Kasumi-1 (cell line): Measurements from ENCODE around the gene CD274.
"Not testable (repeated sequence)": the region's sequence is repeated elsewhere in the genome, so short reads cannot be mapped to it uniquely, and the experiment has no call there.

Experiments
- DNase-seq, 2 experiments: peaks; one replicate each; lab custom pipeline; 2025; lab: John Stamatoyannopoulos, UW

Gene CD274

GRCh38 chr9:5466766-5467165 lies 16.4 kb downstream of the CD274 start:
- no peak for DNase-seq

DNA sequence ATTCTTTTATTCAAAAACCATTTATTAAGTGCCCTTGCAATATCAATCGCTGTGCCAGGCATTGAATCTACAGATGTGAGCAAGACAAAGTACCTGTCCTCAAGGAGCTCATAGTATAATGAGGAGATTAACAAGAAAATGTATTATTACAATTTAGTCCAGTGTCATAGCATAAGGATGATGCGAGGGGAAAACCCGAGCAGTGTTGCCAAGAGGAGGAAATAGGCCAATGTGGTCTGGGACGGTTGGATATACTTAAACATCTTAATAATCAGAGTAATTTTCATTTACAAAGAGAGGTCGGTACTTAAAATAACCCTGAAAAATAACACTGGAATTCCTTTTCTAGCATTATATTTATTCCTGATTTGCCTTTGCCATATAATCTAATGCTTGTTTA lies 18.5 kb downstream of the CD274 start:
- no peak for DNase-seq

DNA sequence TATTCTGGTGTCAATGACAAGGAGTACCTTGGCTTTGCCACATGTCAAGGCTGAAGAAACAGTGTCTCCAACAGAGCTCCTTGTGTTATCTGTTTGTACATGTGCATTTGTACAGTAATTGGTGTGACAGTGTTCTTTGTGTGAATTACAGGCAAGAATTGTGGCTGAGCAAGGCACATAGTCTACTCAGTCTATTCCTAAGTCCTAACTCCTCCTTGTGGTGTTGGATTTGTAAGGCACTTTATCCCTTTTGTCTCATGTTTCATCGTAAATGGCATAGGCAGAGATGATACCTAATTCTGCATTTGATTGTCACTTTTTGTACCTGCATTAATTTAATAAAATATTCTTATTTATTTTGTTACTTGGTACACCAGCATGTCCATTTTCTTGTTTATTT lies 19.8 kb downstream of the CD274 start:
- no peak for DNase-seq

DNA sequence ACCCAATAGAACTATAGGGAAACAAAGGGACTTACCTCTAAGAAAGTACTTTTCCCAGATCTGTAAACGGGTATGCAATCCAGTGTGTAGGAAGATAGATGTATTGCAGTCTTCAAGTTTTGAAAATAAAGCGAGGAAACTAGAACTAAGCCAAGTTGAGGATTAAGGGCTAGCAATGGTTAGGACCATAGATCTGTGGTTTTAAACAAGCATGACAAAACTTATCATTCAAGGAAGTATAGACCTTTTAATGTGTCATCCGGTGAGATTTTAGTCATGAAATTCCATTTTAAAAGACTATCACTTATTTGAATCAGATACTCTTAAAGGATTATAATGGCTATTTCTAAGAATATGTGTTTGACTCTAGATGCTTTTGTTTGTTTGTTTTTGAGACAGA lies 20.5 kb downstream of the CD274 start:
- no peak for DNase-seq

GRCh38 chr9:5475611-5476010 lies 25.3 kb downstream of the CD274 start:
- DNase-seq: not testable (repeated sequence)

DNA sequence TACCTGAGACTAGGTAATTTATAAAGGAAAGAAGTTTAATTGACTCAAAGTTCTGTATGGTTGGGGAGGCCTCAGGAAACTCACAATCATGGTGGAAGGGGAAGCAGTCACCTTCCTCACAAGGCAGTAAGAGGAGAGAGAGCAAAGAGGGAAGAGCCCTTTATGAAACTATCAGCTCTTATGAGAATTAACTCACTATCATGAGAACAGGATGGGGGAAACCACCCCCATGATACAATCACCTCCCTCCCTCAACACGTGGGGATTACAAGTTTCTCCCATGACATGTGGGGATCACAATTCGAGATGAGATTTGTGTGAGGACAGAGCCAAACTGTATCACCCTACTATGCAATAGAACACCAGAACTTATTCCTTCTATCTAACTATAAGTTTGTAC lies 27.9 kb downstream of the CD274 start:
- no peak for DNase-seq

DNA sequence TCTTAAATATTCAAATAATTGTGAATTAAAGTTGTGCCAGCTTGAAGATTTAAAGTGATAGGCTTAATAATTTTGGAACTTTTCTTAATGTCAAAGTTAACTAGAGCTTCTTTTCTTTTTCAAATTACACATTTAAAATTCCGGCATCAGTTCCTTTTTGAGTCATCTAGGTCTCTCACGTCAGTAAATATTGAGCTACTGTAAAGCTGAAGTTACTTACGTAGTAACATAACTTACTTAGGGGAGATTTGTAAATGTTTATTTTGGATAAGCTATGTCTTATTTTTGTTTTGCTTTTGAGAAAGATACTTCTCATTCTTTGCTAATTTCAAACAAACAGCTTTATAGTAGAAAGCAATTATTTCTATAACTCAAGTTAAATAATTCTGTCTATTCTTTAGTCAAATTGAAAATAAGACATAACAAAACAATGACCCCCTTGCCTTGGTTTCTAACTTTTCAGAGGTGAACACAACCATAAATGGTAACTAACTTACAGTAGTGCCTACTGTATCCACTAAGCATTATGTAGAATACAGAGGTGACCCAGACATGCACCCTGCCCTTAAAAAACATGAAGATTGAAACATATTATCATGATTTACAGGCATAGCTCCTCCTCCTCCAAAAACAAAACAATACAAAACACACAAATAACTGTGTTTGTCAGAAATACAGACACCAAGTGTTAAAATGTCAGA lies 29.8 kb downstream of the CD274 start:
- DNase-seq: no peak

DNA sequence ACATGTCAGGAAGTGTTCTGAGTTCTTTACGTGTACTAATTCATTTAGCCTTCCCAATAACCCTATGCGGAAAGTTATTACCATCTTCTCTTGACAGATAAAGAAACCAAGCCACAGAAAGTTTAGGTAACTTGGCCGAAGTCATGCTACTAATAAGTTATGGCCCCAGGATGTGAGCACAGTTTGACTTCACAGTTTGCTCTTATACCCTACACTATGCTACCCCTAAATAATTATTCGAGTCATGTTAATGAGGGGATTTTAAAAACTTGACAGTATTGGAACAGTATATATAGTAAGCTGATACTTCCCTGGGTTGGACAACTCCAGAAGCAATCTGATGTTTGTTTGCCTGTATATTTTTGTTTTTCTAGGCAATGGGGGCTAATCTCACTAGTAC lies 30.6 kb downstream of the CD274 start:
- no peak for DNase-seq

- no peak for DNase-seq
These were observed 31.1 kb downstream of the CD274 start for GRCh38 chr9:5481322-5482040.

DNA sequence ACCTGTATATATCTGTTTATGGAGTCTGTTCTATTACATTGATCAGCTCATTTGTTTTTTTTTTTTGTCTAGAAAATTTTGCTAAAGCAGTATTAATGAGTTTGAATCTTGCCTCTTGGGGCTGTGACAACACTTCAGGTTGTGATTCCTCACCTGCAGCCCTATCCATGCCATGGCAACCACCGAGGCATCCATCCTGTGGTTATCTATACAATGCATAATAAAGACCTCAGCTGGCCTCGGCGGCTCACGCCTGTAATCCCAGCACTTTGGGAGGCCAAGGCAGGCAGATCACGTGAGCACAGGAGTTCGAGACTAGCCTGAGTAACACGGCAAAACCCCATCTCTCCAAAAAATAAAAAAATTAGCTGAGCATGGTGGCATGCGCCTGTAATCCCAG lies 31.9 kb downstream of the CD274 start:
- DNase-seq: no peak

GRCh38 chr9:5483306-5483705 lies 33.0 kb downstream of the CD274 start:
- no peak for DNase-seq

GRCh38 chr9:5485378-5486085 lies 35.2 kb downstream of the CD274 start:
- DNase-seq: no peak

GRCh38 chr9:5486988-5487387 lies 36.6 kb downstream of the CD274 start:
- no peak for DNase-seq

DNA sequence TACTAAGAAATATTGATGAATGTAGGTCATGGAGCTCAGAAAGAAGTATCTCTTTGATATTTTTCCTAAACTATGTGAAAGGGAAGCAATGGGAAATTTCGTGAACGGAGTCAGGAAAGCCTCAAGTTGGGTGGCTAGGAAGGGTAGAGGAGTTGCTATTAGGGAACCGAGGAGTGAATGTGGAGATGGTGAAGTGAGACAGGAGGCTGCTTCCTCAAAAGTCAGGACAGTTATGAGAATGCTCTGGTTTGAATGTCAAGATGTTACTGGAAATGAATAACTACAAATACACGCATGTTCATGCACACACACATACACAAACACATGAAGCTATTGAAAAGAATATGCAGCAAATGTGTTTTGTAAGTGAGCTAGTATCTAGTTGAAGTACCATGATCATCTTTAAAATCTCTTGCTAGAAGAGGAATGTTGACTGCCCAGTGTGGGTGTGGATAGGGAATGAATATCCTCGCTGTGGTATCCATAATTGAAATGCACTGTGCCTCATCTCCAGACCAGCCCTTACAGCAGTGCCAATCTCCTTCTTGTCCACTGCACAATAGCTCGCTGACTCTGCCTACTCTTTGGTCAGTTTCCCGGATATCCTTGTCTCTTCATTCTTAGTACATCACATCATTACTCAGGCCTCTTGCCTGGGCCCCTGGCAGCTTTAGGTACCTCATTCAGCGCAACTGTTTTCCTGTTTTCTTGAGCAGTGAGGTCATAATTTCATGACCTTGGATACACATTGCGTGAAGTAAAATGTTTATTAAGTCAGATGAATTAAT lies 38.1 kb downstream of the CD274 start:
- DNase-seq: no peak

DNA sequence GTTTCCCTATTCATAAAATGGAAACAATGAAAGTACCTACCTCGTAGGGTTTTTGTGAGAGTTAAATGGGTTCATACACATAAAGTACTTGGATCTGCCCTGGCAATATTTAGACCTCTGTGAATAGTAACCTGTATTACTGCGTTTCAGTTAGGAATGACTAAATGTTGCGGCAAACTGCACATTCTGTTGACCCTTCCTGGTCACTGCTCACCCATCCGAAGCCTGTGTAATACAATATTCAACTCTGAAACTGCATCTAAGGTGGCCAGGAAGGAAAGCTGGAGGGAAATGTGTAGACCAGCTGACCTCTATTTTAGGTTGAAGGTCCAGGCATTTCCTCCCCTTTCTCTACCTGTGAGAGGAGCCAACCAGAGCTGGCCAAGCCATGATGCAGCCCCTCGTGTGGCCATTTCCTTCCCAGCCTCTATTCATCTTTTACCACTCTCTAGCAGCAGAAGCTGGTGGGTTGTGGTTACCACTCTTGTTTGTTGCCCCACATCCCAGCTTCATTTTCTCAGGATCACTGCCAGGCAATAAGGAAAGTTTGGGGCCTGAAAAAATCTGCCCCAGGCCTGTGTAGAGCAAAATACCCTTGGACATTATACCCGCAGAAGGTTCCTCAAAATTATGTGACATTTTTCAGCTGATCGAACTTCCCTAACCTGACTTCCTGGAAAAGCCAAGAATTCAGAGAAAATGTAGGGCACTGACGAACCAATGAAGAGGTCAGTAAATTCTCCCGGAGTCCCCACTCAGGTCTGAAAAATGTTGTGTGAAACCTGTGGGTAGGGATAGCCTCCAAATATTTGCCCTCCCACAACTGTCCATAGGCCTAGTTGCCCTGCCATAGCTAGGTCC lies 39.5 kb downstream of the CD274 start:
- no peak for DNase-seq

DNA sequence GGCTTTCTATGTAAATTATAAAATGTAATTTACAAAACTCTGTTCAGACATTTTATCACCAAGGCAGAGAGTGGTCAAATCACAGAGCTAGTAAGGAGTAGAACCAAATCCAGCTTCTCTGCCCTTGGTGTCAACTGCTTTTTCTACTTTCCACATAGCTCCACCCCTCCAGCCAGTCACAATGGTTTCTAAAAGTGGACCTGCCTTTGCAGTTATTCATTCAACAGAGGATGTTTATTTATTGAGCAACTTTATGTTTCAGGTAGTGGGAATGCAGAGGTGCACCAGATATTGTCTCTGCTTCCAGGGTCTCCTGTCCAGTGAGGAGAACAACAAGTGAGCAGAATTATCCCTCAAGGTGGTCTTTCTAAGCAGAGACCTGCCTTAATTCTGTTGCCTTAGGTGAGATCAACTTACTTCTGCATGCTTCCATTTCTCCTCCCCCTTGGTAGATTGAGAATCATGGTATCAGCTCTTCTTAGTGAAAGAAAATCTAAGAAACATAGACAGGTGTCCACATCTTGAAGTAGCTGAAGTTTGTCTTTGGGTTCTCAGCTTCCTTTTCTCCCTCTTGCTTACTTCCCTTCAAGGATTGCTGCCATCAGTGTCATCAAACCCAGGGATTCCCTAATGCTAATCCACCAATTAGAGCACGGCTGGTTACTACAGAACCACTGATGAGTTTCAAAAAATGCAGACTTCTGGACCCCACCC lies 42.8 kb downstream of the CD274 start:
- DNase-seq: no peak

DNA sequence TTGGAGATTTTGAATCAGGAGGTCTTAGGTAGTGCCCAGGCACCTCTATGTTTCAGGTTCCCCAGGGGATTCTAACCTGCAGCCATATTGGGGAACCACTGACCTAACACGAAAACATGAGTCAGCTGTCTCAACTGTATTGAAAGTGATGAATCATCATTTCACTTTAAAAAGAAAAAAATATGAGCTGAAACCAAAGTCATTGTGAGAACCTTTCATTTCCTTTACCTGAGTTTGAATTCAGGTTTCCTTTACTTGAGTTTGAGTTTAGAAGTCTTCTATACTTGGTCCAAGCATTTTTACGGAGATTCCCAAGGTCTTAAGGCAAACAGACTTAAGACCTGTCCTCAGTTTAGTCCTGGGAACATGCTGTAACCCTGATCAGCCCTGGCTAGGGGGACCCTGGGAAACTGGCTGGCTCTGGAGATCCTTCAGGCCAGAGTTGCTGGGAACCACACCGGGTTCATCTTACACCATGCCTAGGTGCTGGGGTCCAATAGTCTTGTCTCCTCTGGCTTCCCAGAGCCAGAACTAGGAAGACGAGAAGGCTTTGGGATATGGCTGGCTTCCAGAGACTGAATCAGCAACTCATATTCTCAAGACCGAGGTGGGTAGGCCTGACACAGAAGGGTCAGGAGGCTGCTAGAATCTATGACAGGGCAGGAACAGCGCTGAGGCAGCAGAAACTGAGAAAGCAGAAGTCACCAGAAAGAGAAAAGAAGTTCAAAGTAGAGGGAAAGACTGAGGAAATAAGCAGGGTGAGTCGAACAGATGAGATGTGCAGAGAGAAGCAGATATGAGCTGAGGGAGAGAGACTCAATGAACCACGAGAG lies 43.6 kb downstream of the CD274 start:
- peak; percentile 18 to 29 for DNase-seq

DNA sequence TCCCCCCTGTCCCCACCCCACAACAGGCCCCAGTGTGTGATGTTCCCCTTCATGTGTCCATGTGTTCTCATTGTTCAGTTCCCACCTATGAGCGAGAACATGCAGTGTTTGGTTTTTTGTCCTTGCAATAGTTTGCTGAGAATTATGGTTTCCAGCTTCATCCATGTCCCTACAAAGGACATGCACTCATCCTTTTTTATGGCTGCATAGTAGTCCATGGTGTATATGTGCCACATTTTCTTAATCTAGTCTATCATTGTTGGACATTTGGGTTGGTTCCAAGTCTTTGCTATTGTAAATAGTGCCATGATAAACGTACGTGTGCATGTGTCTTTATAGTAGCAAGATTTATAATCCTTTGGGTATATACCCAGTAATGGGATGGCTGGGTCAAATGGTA lies 44.4 kb downstream of the CD274 start:
- DNase-seq: not testable (repeated sequence)

GRCh38 chr9:5499157-5499556 lies 48.8 kb downstream of the CD274 start:
- no peak for DNase-seq

DNA sequence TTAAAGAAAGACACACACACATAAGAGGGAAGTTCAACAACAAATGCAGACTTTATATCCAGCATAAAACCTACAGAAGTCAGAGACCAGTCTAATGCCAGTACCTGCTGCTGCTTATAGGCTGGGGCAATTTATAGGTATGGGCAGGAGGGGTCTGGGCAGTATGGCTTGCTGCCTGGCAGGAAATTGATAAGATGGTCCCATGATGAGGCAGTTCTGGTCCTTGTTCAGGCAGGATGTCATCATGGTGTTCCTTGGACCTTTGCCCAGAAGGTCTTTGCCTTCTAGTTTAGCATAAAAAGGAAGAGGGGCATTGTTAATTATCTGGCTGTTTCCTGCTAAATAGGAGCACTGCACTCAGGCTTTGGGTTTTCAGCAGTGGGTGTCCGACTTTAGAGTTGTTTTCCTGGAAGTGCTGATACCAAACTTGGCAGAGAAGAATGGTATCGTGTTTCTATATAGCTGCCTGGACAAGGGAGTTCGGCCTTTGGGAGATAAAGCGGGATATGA lies 49.6 kb downstream of the CD274 start:
- DNase-seq: peak; percentile 50 to 56
